ENCODE measurements around the gene BCL2L12.

BCL2L12 gene

GRCh38 chr19:49689133-49690078 lies 23.7 kb downstream of the BCL2L12 start, which contains the start of gene ADM5:
Gene ADM5, plus strand, starts transcription at chr19:49689594. Its CDS starts 244 bp downstream, at chr19:49689838.
- Histone ChIP-seq H3K27me3 (ENCODE audit: control insufficient read depth, insufficient read depth, low read length) (no peaks in the 10 kb centered on the region), H3K36me3 (ENCODE audit: control insufficient read depth, insufficient read depth, low read length) (peaks cover 42% of the 10 kb centered on the region), H3K9ac (ENCODE audit: low read length) (peak within 1 kb of the TSS; percentile 70), H3K4me1 (ENCODE audit: control insufficient read depth, insufficient read depth, low read length) (peaks cover 13% of the 10 kb centered on the region), H3K9me3 (ENCODE audit: control insufficient read depth, insufficient read depth, low read depth, low read length) (no peaks in the 10 kb centered on the region), H3K27ac (ENCODE audit: low read depth, low read length) (no peak within 1 kb of the TSS), H3K4me3 (ENCODE audit: low read depth, low read length) (peak within 1 kb of the TSS; percentile 67)

GRCh38 chr19:49690079-49690655 lies 24.4 kb downstream of the BCL2L12 start:
- Histone ChIP-seq H3K9ac (ENCODE audit: low read length) (peak overlapping the region; percentile 70), H3K4me3 (ENCODE audit: low read depth, low read length) (peak overlapping the region; percentile 67)

GRCh38 chr19:49690656-49691242 lies 25.0 kb downstream of the BCL2L12 start, which contains the start of gene CPT1C:
Gene CPT1C, plus strand, starts transcription at chr19:49691116. Its CDS starts 1,137 bp downstream, at chr19:49692253.
- Histone ChIP-seq H3K27ac (ENCODE audit: low read depth, low read length) (no peak within 1 kb of the TSS), H3K4me1 (ENCODE audit: control insufficient read depth, insufficient read depth, low read length) (peaks cover 13% of the 10 kb centered on the region), H3K27me3 (ENCODE audit: control insufficient read depth, insufficient read depth, low read length) (no peaks in the 10 kb centered on the region), H3K9me3 (ENCODE audit: control insufficient read depth, insufficient read depth, low read depth, low read length) (no peaks in the 10 kb centered on the region), H3K4me3 (ENCODE audit: low read depth, low read length) (peak within 1 kb of the TSS; percentile 67), H3K9ac (ENCODE audit: low read length) (peak within 1 kb of the TSS; percentile 70), H3K36me3 (ENCODE audit: control insufficient read depth, insufficient read depth, low read length) (peaks cover 29% of the 10 kb centered on the region)

More at GRCh38 chr19:49690079-49690655, 24.4 kb downstream of the BCL2L12 start:
- Histone ChIP-seq H3K27me3 (ENCODE audit: control insufficient read depth, insufficient read depth, low read length) (no peaks in the 10 kb centered on the region), H3K9me3 (ENCODE audit: control insufficient read depth, insufficient read depth, low read depth, low read length) (no peaks in the 10 kb centered on the region), H3K4me1 (ENCODE audit: control insufficient read depth, insufficient read depth, low read length) (peaks cover 13% of the 10 kb centered on the region), H3K27ac (ENCODE audit: low read depth, low read length) (no peak overlapping the region), H3K36me3 (ENCODE audit: control insufficient read depth, insufficient read depth, low read length) (peaks cover 35% of the 10 kb centered on the region)

GRCh38 chr19:49691243-49692146 lies 25.8 kb downstream of the BCL2L12 start:
- no peaks in the 10 kb centered on the region for H3K27me3 ChIP-seq (ENCODE audit: control insufficient read depth, insufficient read depth, low read length)

GRCh38 chr19:49692147-49692506 lies 26.4 kb downstream of the BCL2L12 start:
- H3K9ac ChIP-seq (ENCODE audit: low read length) = no peak overlapping the region
- H3K4me1 ChIP-seq (ENCODE audit: control insufficient read depth, insufficient read depth, low read length) = peaks cover 13% of the 10 kb centered on the region
- no peak overlapping the region for H3K4me3 ChIP-seq (ENCODE audit: low read depth, low read length)

More at GRCh38 chr19:49691243-49692146, 25.8 kb downstream of the BCL2L12 start:
- no peaks in the 10 kb centered on the region for H3K9me3 ChIP-seq (ENCODE audit: control insufficient read depth, insufficient read depth, low read depth, low read length)
- peaks cover 23% of the 10 kb centered on the region for H3K36me3 ChIP-seq (ENCODE audit: control insufficient read depth, insufficient read depth, low read length)
- H3K4me3 ChIP-seq (ENCODE audit: low read depth, low read length) = peak overlapping the region; percentile 67
- H3K27ac ChIP-seq (ENCODE audit: low read depth, low read length) = no peak overlapping the region
- peaks cover 13% of the 10 kb centered on the region for H3K4me1 ChIP-seq (ENCODE audit: control insufficient read depth, insufficient read depth, low read length)
- peak overlapping the region; percentile 70 for H3K9ac ChIP-seq (ENCODE audit: low read length)

GRCh38 chr19:49696115-49696514 lies 30.4 kb downstream of the BCL2L12 start:
- no peak overlapping the region for H3K4me3 ChIP-seq (ENCODE audit: low read depth, low read length)
- no peaks in the 10 kb centered on the region for H3K9me3 ChIP-seq (ENCODE audit: control insufficient read depth, insufficient read depth, low read depth, low read length)
- H3K4me1 ChIP-seq (ENCODE audit: control insufficient read depth, insufficient read depth, low read length) = peaks cover 11% of the 10 kb centered on the region; the same call in 1 of the 2 replicates
- H3K9ac ChIP-seq (ENCODE audit: low read length) = no peak overlapping the region
- H3K27me3 ChIP-seq (ENCODE audit: control insufficient read depth, insufficient read depth, low read length) = peaks cover 8% of the 10 kb centered on the region; the same call in 1 of the 2 replicates
- H3K27ac ChIP-seq (ENCODE audit: low read depth, low read length) = no peak overlapping the region
- 0 out of 2 replicates have a peak, but pooled peaks cover 2% of the 10 kb centered on the region for H3K36me3 ChIP-seq (ENCODE audit: control insufficient read depth, insufficient read depth, low read length)

More at GRCh38 chr19:49692147-49692506, 26.4 kb downstream of the BCL2L12 start:
- Histone ChIP-seq H3K27ac (ENCODE audit: low read depth, low read length) (no peak overlapping the region), H3K9me3 (ENCODE audit: control insufficient read depth, insufficient read depth, low read depth, low read length) (no peaks in the 10 kb centered on the region), H3K27me3 (ENCODE audit: control insufficient read depth, insufficient read depth, low read length) (no peaks in the 10 kb centered on the region), H3K36me3 (ENCODE audit: control insufficient read depth, insufficient read depth, low read length) (peaks cover 19% of the 10 kb centered on the region)

- H3K4me1 ChIP-seq (ENCODE audit: control insufficient read depth, insufficient read depth, low read length) = peaks cover 9% of the 10 kb centered on the region; the same call in 1 of the 2 replicates
Measured at GRCh38 chr19:49696865-49697264, 31.1 kb downstream of the BCL2L12 start.

GRCh38 chr19:49699364-49699763 lies 33.6 kb downstream of the BCL2L12 start:
- Histone ChIP-seq H3K27me3 (ENCODE audit: control insufficient read depth, insufficient read depth, low read length) (peaks cover 12% of the 10 kb centered on the region; the same call in 1 of the 2 replicates), H3K36me3 (ENCODE audit: control insufficient read depth, insufficient read depth, low read length) (0 out of 2 replicates have a peak, but pooled peaks cover 2% of the 10 kb centered on the region), H3K27ac (ENCODE audit: low read depth, low read length) (no peak overlapping the region), H3K4me1 (ENCODE audit: control insufficient read depth, insufficient read depth, low read length) (peaks cover 9% of the 10 kb centered on the region; the same call in 1 of the 2 replicates), H3K9ac (ENCODE audit: low read length) (no peak overlapping the region), H3K9me3 (ENCODE audit: control insufficient read depth, insufficient read depth, low read depth, low read length) (no peaks in the 10 kb centered on the region), H3K4me3 (ENCODE audit: low read depth, low read length) (no peak overlapping the region)

More at GRCh38 chr19:49696865-49697264, 31.1 kb downstream of the BCL2L12 start:
- Histone ChIP-seq H3K27ac (ENCODE audit: low read depth, low read length) (no peak overlapping the region), H3K4me3 (ENCODE audit: low read depth, low read length) (no peak overlapping the region), H3K36me3 (ENCODE audit: control insufficient read depth, insufficient read depth, low read length) (0 out of 2 replicates have a peak, but pooled peaks cover 2% of the 10 kb centered on the region), H3K9ac (ENCODE audit: low read length) (no peak overlapping the region), H3K9me3 (ENCODE audit: control insufficient read depth, insufficient read depth, low read depth, low read length) (no peaks in the 10 kb centered on the region), H3K27me3 (ENCODE audit: control insufficient read depth, insufficient read depth, low read length) (peaks cover 12% of the 10 kb centered on the region; the same call in 1 of the 2 replicates)

GRCh38 chr19:49700563-49700962 lies 34.8 kb downstream of the BCL2L12 start:
- H3K9me3 ChIP-seq (ENCODE audit: control insufficient read depth, insufficient read depth, low read depth, low read length) = no peaks in the 10 kb centered on the region
- H3K27me3 ChIP-seq (ENCODE audit: control insufficient read depth, insufficient read depth, low read length) = peaks cover 12% of the 10 kb centered on the region; the same call in 1 of the 2 replicates
- peaks cover 9% of the 10 kb centered on the region; the same call in 1 of the 2 replicates for H3K4me1 ChIP-seq (ENCODE audit: control insufficient read depth, insufficient read depth, low read length)
- H3K27ac ChIP-seq (ENCODE audit: low read depth, low read length) = no peak overlapping the region
- H3K9ac ChIP-seq (ENCODE audit: low read length) = no peak overlapping the region
- H3K36me3 ChIP-seq (ENCODE audit: control insufficient read depth, insufficient read depth, low read length) = peaks cover 8% of the 10 kb centered on the region; the same call in 1 of the 2 replicates
- H3K4me3 ChIP-seq (ENCODE audit: low read depth, low read length) = no peak overlapping the region
